Panc1 (cell line): ENCODE results near the gene DCAF16. TPM values are rescaled to one million over a fixed set of nuclear protein-coding genes. Genes with fewer than 3 reads are reported as not detected.

Experiments
- ATAC-seq: fragments of 200-7000 bp; cut with Tn5 transposase; 2 replicates; pipeline ENCODE4 v1.9.1; 2020; ENCODE audit warnings: mild to moderate bottlenecking, moderate library complexity
- BruUV-seq: library from RNA; stranded (reverse); fragments of 400-500 nt; replicated peaks from 2 replicates; lab custom pipeline; 2021; lab: Mats Ljungman, UMichigan
- CTCF ChIA-PET: fragments of 300-600 bp; sonication (Branson Sonifier 250); formaldehyde crosslinking; loops from one replicate; lab custom pipeline; 2022; ENCODE audit warnings: antibody characterized with exemption; lab: Charles Lee
- POLR2A ChIA-PET: fragments of 300-600 bp; sonication (Branson Sonifier 250); formaldehyde crosslinking; loops from one replicate; lab custom pipeline; 2022; ENCODE audit warnings: antibody characterized with exemption; lab: Charles Lee
- DNase-seq: peaks from one replicate; pipeline ENCODE4 v3.0.0-alpha.2; 2010; ENCODE audit warnings: low read depth, low spot score
- H3K27ac ChIP-seq: 2 replicates; pipeline ENCODE4 v1.5.1; 2011; ENCODE audit warnings: mild to moderate bottlenecking, low read length, inconsistent platforms
- H3K27me3 ChIP-seq: fragments of 200-500 bp; sonication (Bioruptor generic); 2 replicates; pipeline ENCODE4 v1.6.0; 2014; ENCODE audit warnings: low read length, inconsistent platforms; ENCODE audit not compliant: control insufficient read depth, insufficient read depth
- H3K36me3 ChIP-seq: fragments of 200-500 bp; sonication (Bioruptor generic); 2 replicates; pipeline ENCODE4 v1.5.1; 2014; ENCODE audit warnings: inconsistent platforms, mild to moderate bottlenecking, low read length, moderate library complexity; ENCODE audit not compliant: control insufficient read depth, insufficient read depth
- H3K4me1 ChIP-seq: 2 replicates; pipeline ENCODE4 v1.5.1; 2011; ENCODE audit warnings: inconsistent platforms, mild to moderate bottlenecking, low read length, moderate library complexity; ENCODE audit not compliant: control insufficient read depth, insufficient read depth
- H3K4me3 ChIP-seq, 2 experiments: 2 replicates each; pipeline ENCODE4 v1.5.1; 2011 to 2012; ENCODE audit warnings: low read depth in 2 of 2, low read length in 2 of 2, mild to moderate bottlenecking in 2 of 2, inconsistent platforms in 1 of 2, moderate library complexity in 1 of 2
- H3K9me3 ChIP-seq: fragments of 200-500 bp; sonication (Bioruptor generic); 2 replicates; pipeline ENCODE4 v1.5.1; 2014; ENCODE audit warnings: low read depth, mild to moderate bottlenecking, inconsistent platforms, low read length, moderate library complexity; ENCODE audit not compliant: control insufficient read depth, insufficient read depth
- CTCF ChIP-seq: fragments of 450-650 bp; IDR thresholded peaks from 2 replicates; pipeline ENCODE4 v1.5.1; 2017; ENCODE audit warnings: mild to moderate bottlenecking
- POLR2AphosphoS5 ChIP-seq: IDR thresholded peaks from 2 replicates; pipeline ENCODE4 v1.6.1; 2012; ENCODE audit warnings: mild to moderate bottlenecking, low read depth, low read length, moderate library complexity
- REST ChIP-seq, 2 experiments: IDR thresholded peaks; 2 replicates each; pipeline ENCODE4 v1.6.1; 2011 to 2012; ENCODE audit warnings: low read depth in 2 of 2, control low read depth in 1 of 2, low read length in 1 of 2, mild to moderate bottlenecking in 1 of 2, moderate library complexity in 1 of 2; ENCODE audit not compliant: insufficient read depth in 1 of 2
- SIN3A ChIP-seq: IDR thresholded peaks from 2 replicates; pipeline ENCODE4 v1.6.1; 2012; ENCODE audit warnings: low read depth, mild to moderate bottlenecking, low read length, moderate library complexity, borderline replicate concordance; ENCODE audit not compliant: insufficient read depth
- TCF7L2 ChIP-seq: IDR thresholded peaks from 2 replicates; pipeline ENCODE4 v1.6.1; 2011; ENCODE audit warnings: mild to moderate bottlenecking, low read depth, low read length, inconsistent platforms
- in situ Hi-C: cut with HindIII; loops from 2 replicates; pipeline ENCODE4 v1.10.0; 2016; ENCODE audit warnings: low sequenced_read_pairs, low pct_unique_long_range_greater_than_20kb
- intact Hi-C: fragments of 100-400 bp; cut with micrococcal nuclease; formaldehyde crosslinking; loops from one replicate; pipeline ENCODE4 v1.10.0; 2022; ENCODE audit not compliant: unreplicated experiment
- total RNA-seq: library from RNA; stranded (reverse); gene quantifications from one replicate; pipeline ENCODE4 v1.2.1, GENCODE V29; 2021; ENCODE audit not compliant: unreplicated experiment

DCAF16 gene
- total RNA-seq, 1 experiment from 2014 or later: 28.6 TPM

- ATAC-seq (peak; percentile 38; the same call in 1 of the 2 replicates), DNase-seq (no peak)
- Histone ChIP-seq H3K9me3 (no peaks in the 10 kb centered on the region), H3K4me3 (no peak overlapping the region), H3K4me1 (no peaks in the 10 kb centered on the region), H3K27ac (no peak overlapping the region), H3K36me3 (peaks cover 11% of the 10 kb centered on the region; the same call in 1 of the 2 replicates), H3K27me3 (no peaks in the 10 kb centered on the region)
- TF ChIP-seq POLR2AphosphoS5 (no peak), SIN3A (no peak), CTCF (no peak), TCF7L2 (no peak), REST (IDR thresholded peaks at IDR 0.05; ENCODE audit: insufficient read depth in 1 of 2, low read depth in 2 of 2, low read length in 1 of 2) (no peak)
- BruUV-seq: no TSS peak
- in situ Hi-C loops: no loop called here
- CTCF ChIA-PET: no interaction called here
- intact Hi-C loops: loop anchor here (10.0 kb wide), 1 partner anchor 749 kb away; no protein-coding TSS in a partner anchor
- POLR2A ChIA-PET: no interaction called here
Observed at GRCh38 chr4:17846266-17846665, 35.7 kb upstream of the DCAF16 start.

- intact Hi-C loops: no loop called here
- ATAC-seq (no peak), DNase-seq (no peak)
- no TSS peak for BruUV-seq
- Histone ChIP-seq H3K9me3 (no peaks in the 10 kb centered on the region), H3K4me3 (no peak overlapping the region), H3K36me3 (peaks cover 45% of the 10 kb centered on the region), H3K27me3 (no peaks in the 10 kb centered on the region), H3K27ac (no peak overlapping the region), H3K4me1 (no peaks in the 10 kb centered on the region)
- ChIA-PET POLR2A (no interaction called here), CTCF (no interaction called here)
- in situ Hi-C loops: no loop called here
- TF ChIP-seq CTCF (no peak), POLR2AphosphoS5 (no peak), SIN3A (no peak), TCF7L2 (no peak), REST (IDR thresholded peaks at IDR 0.05; ENCODE audit: insufficient read depth in 1 of 2, low read depth in 2 of 2, low read length in 1 of 2) (no peak)
Observed at GRCh38 chr4:17823871-17824669, 13.5 kb upstream of the DCAF16 start.
